ENCODE data around the gene GSTM3. TPM values are rescaled to one million over a fixed set of nuclear protein-coding genes. Genes with fewer than 3 reads are reported as not detected.

GSTM3 gene
- total and polyA plus RNA-seq, 9 of the 15 experiments (the other 6 are each of a cell fraction or from before 2014, with no cell fraction given) = 3.9 to 24.5 (median 9.4) TPM

DNA sequence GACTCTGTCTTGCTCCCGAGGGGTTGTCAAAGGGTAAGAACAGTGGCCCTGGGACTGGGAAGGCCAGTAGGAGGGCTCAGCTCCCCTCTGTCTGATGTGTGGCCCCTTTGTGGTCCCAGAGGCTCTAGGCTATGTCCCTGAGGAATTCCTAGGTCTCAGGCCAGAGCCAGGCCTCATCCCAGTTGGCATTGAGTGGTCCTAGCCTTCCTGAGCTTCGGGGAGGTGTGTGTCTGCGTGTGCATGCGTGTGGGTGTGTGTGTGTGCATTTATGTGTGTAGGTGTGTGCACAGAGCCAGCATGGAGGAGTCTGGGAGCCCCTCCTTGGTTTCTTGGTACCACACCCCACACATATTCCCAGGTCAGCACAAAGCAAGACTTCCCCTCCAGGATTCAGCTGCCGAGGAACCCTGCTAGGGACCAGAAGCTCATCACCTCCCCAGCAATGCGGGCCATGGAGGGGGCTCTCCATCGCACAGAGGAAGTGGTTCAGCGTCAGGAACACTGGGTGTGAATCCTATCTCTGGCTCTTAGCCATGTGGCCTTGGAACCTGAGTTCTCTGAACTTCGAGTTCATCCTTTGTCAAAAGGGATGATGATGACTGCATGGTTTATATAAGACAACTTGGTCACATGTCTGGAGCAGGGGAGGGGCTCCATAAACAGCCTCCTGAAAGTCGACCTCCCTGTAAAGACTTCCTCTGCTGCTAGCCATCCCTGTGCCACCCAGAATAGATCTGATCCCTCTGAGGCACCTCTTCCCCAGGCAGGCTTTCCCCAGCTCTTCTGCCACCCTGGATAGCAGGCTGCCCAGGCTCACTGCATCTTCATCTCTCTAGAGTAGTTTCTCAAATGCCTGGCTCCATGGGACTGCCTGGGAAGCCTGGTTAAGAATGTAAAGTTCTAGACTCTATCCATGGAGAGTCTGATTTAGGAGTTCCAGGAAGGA lies 31.1 kb upstream of the GSTM3 start (continued):
- TF ChIP-seq, protein P1, sequence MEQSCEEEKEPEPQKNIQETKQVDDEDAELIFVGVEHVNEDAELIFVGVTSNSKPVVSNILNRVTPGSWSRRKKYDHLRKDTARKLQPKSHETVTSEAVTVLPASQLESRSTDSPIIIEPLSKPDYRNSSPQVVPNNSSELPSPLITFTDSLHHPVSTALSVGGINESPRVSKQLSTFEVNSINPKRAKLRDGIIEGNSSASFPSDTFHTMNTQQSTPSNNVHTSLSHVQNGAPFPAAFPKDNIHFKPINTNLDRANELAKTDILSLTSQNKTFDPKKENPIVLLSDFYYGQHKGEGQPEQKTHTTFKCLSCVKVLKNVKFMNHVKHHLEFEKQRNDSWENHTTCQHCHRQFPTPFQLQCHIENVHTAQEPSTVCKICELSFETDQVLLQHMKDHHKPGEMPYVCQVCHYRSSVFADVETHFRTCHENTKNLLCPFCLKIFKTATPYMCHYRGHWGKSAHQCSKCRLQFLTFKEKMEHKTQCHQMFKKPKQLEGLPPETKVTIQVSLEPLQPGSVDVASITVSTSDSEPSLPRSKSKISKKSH (CRISPR knock-in tag; IDR thresholded peaks at IDR 0.05) = no peak
- TF ChIP-seq NCOR1 (IDR thresholded peaks at IDR 0.05) = no peak
- TF ChIP-seq, protein P2, sequence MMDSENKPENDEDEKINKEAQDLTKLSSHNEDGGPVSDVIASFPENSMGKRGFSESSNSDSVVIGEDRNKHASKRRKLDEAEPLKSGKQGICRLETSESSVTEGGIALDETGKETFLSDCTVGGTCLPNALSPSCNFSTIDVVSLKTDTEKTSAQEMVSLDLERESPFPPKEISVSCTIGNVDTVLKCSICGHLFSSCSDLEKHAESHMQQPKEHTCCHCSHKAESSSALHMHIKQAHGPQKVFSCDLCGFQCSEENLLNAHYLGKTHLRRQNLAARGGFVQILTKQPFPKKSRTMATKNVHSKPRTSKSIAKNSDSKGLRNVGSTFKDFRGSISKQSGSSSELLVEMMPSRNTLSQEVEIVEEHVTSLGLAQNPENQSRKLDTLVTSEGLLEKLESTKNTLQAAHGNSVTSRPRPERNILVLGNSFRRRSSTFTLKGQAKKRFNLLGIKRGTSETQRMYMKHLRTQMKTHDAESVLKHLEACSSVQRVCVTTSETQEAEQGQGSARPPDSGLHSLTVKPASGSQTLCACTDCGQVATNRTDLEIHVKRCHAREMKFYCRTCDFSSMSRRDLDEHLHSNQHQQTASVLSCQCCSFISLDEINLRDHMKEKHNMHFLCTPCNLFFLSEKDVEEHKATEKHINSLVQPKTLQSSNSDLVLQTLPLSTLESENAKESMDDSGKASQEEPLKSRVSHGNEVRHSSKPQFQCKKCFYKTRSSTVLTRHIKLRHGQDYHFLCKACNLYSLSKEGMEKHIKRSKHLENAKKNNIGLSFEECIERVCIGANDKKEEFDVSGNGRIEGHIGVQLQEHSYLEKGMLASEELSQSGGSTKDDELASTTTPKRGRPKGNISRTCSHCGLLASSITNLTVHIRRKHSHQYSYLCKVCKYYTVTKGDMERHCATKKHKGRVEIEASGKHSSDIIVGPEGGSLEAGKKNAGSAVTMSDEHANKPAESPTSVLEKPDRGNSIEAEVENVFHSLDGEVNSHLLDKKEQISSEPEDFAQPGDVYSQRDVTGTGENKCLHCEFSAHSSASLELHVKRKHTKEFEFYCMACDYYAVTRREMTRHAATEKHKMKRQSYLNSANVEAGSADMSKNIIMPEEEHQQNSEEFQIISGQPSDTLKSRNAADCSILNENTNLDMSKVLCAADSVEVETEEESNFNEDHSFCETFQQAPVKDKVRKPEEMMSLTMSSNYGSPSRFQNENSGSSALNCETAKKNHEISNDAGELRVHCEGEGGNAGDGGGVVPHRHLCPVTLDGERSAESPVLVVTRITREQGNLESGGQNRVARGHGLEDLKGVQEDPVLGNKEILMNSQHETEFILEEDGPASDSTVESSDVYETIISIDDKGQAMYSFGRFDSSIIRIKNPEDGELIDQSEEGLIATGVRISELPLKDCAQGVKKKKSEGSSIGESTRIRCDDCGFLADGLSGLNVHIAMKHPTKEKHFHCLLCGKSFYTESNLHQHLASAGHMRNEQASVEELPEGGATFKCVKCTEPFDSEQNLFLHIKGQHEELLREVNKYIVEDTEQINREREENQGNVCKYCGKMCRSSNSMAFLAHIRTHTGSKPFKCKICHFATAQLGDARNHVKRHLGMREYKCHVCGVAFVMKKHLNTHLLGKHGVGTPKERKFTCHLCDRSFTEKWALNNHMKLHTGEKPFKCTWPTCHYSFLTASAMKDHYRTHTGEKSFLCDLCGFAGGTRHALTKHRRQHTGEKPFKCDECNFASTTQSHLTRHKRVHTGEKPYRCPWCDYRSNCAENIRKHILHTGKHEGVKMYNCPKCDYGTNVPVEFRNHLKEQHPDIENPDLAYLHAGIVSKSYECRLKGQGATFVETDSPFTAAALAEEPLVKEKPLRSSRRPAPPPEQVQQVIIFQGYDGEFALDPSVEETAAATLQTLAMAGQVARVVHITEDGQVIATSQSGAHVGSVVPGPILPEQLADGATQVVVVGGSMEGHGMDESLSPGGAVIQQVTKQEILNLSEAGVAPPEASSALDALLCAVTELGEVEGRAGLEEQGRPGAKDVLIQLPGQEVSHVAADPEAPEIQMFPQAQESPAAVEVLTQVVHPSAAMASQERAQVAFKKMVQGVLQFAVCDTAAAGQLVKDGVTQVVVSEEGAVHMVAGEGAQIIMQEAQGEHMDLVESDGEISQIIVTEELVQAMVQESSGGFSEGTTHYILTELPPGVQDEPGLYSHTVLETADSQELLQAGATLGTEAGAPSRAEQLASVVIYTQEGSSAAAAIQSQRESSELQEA (IDR thresholded peaks at IDR 0.05; ENCODE audit: low read depth) = no peak
- no peak for TF ChIP-seq ZNF561 (CRISPR knock-in tag; conservative IDR thresholded peaks at IDR 0.05)
